ENCODE results near the gene LAD1.

The LAD1 gene

GRCh38 chr1:201375169-201375568 lies 24.0 kb downstream of the LAD1 start:
- no peaks in the 10 kb centered on the region for H3K9me3 Mint-ChIP-seq
- peaks cover 17% of the 10 kb centered on the region for H3K27me3 Mint-ChIP-seq
- ATAC-seq (ENCODE audit: low read depth) (no peak), DNase-seq (ENCODE audit: low spot score in 2 of 2) (no peak)
- H3K36me3 Mint-ChIP-seq, result no peaks in the 10 kb centered on the region
- H3K4me1 Mint-ChIP-seq, result no peaks in the 10 kb centered on the region
- no peak overlapping the region for H3K4me3 Mint-ChIP-seq
- H3K27ac Mint-ChIP-seq, result no peak overlapping the region

DNA sequence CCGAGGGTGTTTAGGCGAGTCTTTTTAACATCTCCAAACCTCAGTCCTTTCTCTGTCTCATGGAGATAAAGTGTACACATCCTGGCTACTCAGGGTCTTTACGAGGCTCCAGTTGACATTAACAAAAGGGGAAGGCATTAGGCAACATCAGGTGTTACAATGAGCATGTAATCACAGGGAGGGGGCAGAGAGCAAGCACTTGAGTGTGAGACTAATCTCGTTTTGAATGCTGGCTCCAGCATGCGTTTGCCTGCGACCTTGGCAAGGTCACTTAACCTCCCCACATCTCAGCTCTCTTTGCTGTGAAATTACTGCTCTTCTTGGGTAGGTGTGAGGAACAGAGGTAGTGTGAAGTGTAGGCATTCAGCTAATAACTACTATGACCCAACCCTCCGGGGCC lies 24.8 kb downstream of the LAD1 start:
- no peak for ATAC-seq (ENCODE audit: low read depth)
- peaks cover 17% of the 10 kb centered on the region for H3K27me3 Mint-ChIP-seq
- H3K36me3 Mint-ChIP-seq, result no peaks in the 10 kb centered on the region
- no peaks in the 10 kb centered on the region for H3K9me3 Mint-ChIP-seq
- H3K4me3 Mint-ChIP-seq, result no peak overlapping the region
- no peaks in the 10 kb centered on the region for H3K4me1 Mint-ChIP-seq
- H3K27ac Mint-ChIP-seq, result no peak overlapping the region
- DNase-seq (ENCODE audit: low spot score in 2 of 2), result no peak

GRCh38 chr1:201371792-201372191 lies 27.3 kb downstream of the LAD1 start:
- Mint-ChIP-seq H3K9me3 (no peaks in the 10 kb centered on the region), H3K27me3 (peaks cover 20% of the 10 kb centered on the region), H3K27ac (no peak overlapping the region), H3K4me3 (no peak overlapping the region), H3K36me3 (no peaks in the 10 kb centered on the region), H3K4me1 (no peaks in the 10 kb centered on the region)
- ATAC-seq (ENCODE audit: low read depth), result no peak
- no peak for DNase-seq (ENCODE audit: low spot score in 2 of 2)

- DNase-seq (ENCODE audit: low spot score in 2 of 2) (no peak), ATAC-seq (ENCODE audit: low read depth) (no peak)
- Mint-ChIP-seq H3K36me3 (no peaks in the 10 kb centered on the region), H3K4me3 (no peak overlapping the region), H3K27ac (no peak overlapping the region), H3K4me1 (no peaks in the 10 kb centered on the region), H3K9me3 (no peaks in the 10 kb centered on the region), H3K27me3 (peaks cover 18% of the 10 kb centered on the region)
These were observed 27.8 kb downstream of the LAD1 start for GRCh38 chr1:201371276-201371675.

GRCh38 chr1:201370500-201370899 lies 28.6 kb downstream of the LAD1 start:
- Mint-ChIP-seq H3K4me1 (no peaks in the 10 kb centered on the region), H3K4me3 (no peak overlapping the region), H3K36me3 (no peaks in the 10 kb centered on the region), H3K9me3 (no peaks in the 10 kb centered on the region), H3K27ac (no peak overlapping the region), H3K27me3 (peaks cover 17% of the 10 kb centered on the region)
- no peak for ATAC-seq (ENCODE audit: low read depth)
- no peak for DNase-seq (ENCODE audit: low spot score in 2 of 2)

DNA sequence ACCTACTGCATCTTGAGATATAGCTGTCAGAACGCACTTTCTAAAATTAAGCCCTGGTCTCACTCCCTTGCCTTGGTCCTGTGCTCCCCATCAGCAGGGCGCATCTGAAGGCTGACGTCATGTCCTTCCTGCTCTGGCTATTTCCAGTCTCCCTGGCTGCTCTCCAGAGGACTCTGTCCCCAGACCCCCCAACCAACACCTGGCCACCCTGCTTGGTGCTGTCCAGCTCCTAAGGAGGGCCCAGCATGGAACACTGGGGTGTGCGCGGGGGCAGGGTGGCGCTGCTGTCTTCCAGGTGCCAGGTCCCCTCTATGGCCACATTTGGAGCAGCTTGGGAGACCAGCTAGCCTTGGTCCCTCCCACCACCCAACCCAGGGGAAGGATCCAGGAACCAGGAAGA lies 29.9 kb downstream of the LAD1 start:
- Mint-ChIP-seq H3K9me3 (no peaks in the 10 kb centered on the region), H3K27me3 (peaks cover 16% of the 10 kb centered on the region), H3K36me3 (no peaks in the 10 kb centered on the region), H3K27ac (no peak overlapping the region), H3K4me3 (no peak overlapping the region), H3K4me1 (no peaks in the 10 kb centered on the region)
- ATAC-seq (ENCODE audit: low read depth) (no peak), DNase-seq (ENCODE audit: low spot score in 2 of 2) (no peak)

- no peak for DNase-seq (ENCODE audit: low spot score in 2 of 2)
- H3K4me1 Mint-ChIP-seq, result no peaks in the 10 kb centered on the region
- no peaks in the 10 kb centered on the region for H3K9me3 Mint-ChIP-seq
- no peak overlapping the region for H3K27ac Mint-ChIP-seq
- no peaks in the 10 kb centered on the region for H3K36me3 Mint-ChIP-seq
- H3K27me3 Mint-ChIP-seq, result peaks cover 21% of the 10 kb centered on the region
- ATAC-seq (ENCODE audit: low read depth), result no peak
- no peak overlapping the region for H3K4me3 Mint-ChIP-seq
These were observed 32.4 kb downstream of the LAD1 start for GRCh38 chr1:201366696-201367095.

DNA sequence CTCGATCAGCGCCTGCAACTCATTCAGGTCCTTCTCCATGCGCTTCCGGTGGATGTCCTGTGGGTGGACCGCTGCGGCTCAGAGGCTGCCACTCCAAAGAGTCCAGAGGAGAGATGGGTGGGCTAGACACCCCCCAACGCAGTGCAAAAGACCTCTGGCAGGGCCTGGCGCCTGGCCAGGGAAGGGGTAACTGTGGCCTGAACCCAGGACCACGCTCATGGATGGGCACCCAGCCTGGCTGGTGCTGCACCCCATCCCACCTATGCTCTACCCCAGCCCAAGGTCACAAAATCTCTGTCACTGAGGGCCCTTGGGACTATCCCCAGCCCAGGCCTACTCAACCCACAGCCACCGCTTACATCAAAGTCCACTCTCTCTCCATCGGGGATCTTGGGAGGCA lies 33.9 kb downstream of the LAD1 start:
- no peak overlapping the region for H3K27ac Mint-ChIP-seq
- H3K27me3 Mint-ChIP-seq, result peaks cover 19% of the 10 kb centered on the region
- ATAC-seq (ENCODE audit: low read depth) (no peak), DNase-seq (ENCODE audit: low spot score in 2 of 2) (no peak)
- no peaks in the 10 kb centered on the region for H3K4me1 Mint-ChIP-seq
- H3K9me3 Mint-ChIP-seq, result no peaks in the 10 kb centered on the region
- no peak overlapping the region for H3K4me3 Mint-ChIP-seq
- no peaks in the 10 kb centered on the region for H3K36me3 Mint-ChIP-seq

GRCh38 chr1:201364808-201365105 lies 34.4 kb downstream of the LAD1 start:
- Mint-ChIP-seq H3K27me3 (peaks cover 19% of the 10 kb centered on the region), H3K4me3 (no peak overlapping the region), H3K9me3 (no peaks in the 10 kb centered on the region), H3K36me3 (no peaks in the 10 kb centered on the region), H3K4me1 (no peaks in the 10 kb centered on the region), H3K27ac (no peak overlapping the region)
- ATAC-seq (ENCODE audit: low read depth), result no peak
- DNase-seq (ENCODE audit: low spot score in 2 of 2), result no peak

DNA sequence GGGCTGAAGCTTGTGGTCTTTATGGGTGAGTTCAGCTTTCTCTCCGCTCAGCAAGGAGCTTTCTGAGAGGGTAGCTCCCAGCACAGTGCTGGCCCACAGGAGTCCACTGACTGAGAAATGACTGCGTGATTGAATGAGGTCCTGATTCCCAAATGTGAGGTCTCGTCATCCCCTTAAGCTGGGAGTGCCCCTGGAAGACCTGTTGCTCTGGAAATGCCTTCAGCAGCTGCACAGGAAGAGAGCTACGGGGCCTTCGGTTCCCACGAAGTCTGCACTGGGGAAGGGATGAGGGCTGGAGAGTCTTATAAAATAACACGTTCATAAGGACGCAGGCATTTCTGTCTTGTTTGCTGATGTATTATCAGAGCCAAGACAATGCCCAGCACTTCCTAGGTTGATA lies 35.7 kb downstream of the LAD1 start:
- H3K9me3 Mint-ChIP-seq, result no peaks in the 10 kb centered on the region
- ATAC-seq (ENCODE audit: low read depth) (no peak), DNase-seq (ENCODE audit: low spot score in 2 of 2) (no peak)
- H3K36me3 Mint-ChIP-seq, result no peaks in the 10 kb centered on the region
- H3K4me1 Mint-ChIP-seq, result no peaks in the 10 kb centered on the region
- H3K4me3 Mint-ChIP-seq, result no peak overlapping the region
- peaks cover 17% of the 10 kb centered on the region for H3K27me3 Mint-ChIP-seq
- H3K27ac Mint-ChIP-seq, result no peak overlapping the region

GRCh38 chr1:201362906-201363305 lies 36.2 kb downstream of the LAD1 start:
- Mint-ChIP-seq H3K27ac (no peak overlapping the region), H3K27me3 (peaks cover 15% of the 10 kb centered on the region), H3K36me3 (no peaks in the 10 kb centered on the region), H3K4me1 (no peaks in the 10 kb centered on the region), H3K4me3 (no peak overlapping the region), H3K9me3 (no peaks in the 10 kb centered on the region)
- no peak for ATAC-seq (ENCODE audit: low read depth)
- no peak for DNase-seq (ENCODE audit: low spot score in 2 of 2)

DNA sequence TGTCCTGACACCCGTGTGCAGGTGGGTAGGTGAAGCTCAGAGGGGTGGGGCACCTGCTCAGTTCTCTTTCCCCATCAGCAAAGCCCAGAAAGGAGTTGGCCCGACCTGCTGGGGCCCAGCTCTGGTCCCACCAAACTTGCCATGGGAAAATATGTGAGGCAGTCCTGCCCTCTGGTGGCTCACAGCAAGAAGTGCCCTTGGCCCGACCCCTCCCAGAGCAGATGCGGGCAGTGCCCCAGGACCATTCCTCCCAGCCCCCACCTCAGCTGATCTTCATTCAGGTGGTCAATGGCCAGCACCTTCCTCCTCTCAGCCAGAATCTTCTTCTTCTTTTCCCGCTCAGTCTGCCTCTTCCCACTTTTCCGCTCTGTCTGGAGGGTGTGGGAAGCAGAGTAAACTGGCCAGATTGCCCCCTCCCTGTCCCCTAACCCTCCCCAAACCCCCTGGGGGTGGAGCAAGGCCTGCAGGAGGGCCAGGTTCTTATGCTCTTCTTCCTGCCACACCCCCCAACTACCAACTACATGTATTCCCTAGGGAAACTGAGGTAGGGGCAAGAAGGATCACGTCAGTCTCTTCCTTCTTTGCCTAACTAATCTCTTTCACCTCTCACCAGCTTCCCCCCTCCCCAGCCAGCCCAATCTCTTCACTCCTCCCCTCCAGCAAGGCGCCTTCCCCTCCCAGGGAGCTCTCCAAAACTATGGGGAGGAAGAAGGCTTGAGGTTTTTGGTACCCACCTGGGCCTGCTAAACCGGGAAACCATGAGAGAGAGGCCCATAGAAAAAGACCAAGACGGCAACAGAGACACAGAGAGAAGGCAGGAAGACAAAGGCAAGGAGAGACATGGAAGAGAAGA lies 37.2 kb downstream of the LAD1 start:
- ATAC-seq (ENCODE audit: low read depth), result no peak
- H3K4me1 Mint-ChIP-seq, result no peaks in the 10 kb centered on the region
- peaks cover 18% of the 10 kb centered on the region for H3K27me3 Mint-ChIP-seq
- H3K27ac Mint-ChIP-seq, result no peak overlapping the region
- no peaks in the 10 kb centered on the region for H3K9me3 Mint-ChIP-seq
- H3K4me3 Mint-ChIP-seq, result no peak overlapping the region
- H3K36me3 Mint-ChIP-seq, result no peaks in the 10 kb centered on the region
- DNase-seq (ENCODE audit: low spot score in 2 of 2), result no peak

- ATAC-seq (ENCODE audit: low read depth) (no peak), DNase-seq (ENCODE audit: low spot score in 2 of 2) (no peak)
- H3K36me3 Mint-ChIP-seq, result no peaks in the 10 kb centered on the region
- no peak overlapping the region for H3K4me3 Mint-ChIP-seq
- H3K4me1 Mint-ChIP-seq, result no peaks in the 10 kb centered on the region
- H3K9me3 Mint-ChIP-seq, result no peaks in the 10 kb centered on the region
- peaks cover 18% of the 10 kb centered on the region for H3K27me3 Mint-ChIP-seq
- no peak overlapping the region for H3K27ac Mint-ChIP-seq
These were observed 38.0 kb downstream of the LAD1 start for GRCh38 chr1:201360901-201361651.

- Mint-ChIP-seq H3K4me1 (no peaks in the 10 kb centered on the region), H3K36me3 (no peaks in the 10 kb centered on the region), H3K27me3 (peaks cover 20% of the 10 kb centered on the region), H3K9me3 (no peaks in the 10 kb centered on the region), H3K27ac (no peak overlapping the region), H3K4me3 (no peak overlapping the region)
- ATAC-seq (ENCODE audit: low read depth), result no peak
- DNase-seq (ENCODE audit: low spot score in 2 of 2), result no peak
These were observed 38.6 kb downstream of the LAD1 start for GRCh38 chr1:201360486-201360885.

GRCh38 chr1:201359873-201360210 lies 39.3 kb downstream of the LAD1 start:
- no peak overlapping the region for H3K4me3 Mint-ChIP-seq
- peaks cover 20% of the 10 kb centered on the region for H3K27me3 Mint-ChIP-seq
- ATAC-seq (ENCODE audit: low read depth) (no peak), DNase-seq (ENCODE audit: low spot score in 2 of 2) (no peak)
- no peaks in the 10 kb centered on the region for H3K36me3 Mint-ChIP-seq
- H3K9me3 Mint-ChIP-seq, result no peaks in the 10 kb centered on the region
- no peak overlapping the region for H3K27ac Mint-ChIP-seq
- no peaks in the 10 kb centered on the region for H3K4me1 Mint-ChIP-seq

All from memory B cell (primary cell).